CD1c-positive myeloid dendritic cell (primary cell): ENCODE results near the gene PCDHA9.
A peak's percentile ranks its signal among the peaks of the same experiment; 100 is the strongest.
"Not testable (repeated sequence)": the region's sequence is repeated elsewhere in the genome, so short reads cannot be mapped to it uniquely, and the experiment has no call there.

Source experiments
- DNase-seq: peaks from one replicate; pipeline ENCODE4 v3.0.0-alpha.2; 2016; ENCODE audit errors: extremely low spot score

PCDHA9 gene, protein sequence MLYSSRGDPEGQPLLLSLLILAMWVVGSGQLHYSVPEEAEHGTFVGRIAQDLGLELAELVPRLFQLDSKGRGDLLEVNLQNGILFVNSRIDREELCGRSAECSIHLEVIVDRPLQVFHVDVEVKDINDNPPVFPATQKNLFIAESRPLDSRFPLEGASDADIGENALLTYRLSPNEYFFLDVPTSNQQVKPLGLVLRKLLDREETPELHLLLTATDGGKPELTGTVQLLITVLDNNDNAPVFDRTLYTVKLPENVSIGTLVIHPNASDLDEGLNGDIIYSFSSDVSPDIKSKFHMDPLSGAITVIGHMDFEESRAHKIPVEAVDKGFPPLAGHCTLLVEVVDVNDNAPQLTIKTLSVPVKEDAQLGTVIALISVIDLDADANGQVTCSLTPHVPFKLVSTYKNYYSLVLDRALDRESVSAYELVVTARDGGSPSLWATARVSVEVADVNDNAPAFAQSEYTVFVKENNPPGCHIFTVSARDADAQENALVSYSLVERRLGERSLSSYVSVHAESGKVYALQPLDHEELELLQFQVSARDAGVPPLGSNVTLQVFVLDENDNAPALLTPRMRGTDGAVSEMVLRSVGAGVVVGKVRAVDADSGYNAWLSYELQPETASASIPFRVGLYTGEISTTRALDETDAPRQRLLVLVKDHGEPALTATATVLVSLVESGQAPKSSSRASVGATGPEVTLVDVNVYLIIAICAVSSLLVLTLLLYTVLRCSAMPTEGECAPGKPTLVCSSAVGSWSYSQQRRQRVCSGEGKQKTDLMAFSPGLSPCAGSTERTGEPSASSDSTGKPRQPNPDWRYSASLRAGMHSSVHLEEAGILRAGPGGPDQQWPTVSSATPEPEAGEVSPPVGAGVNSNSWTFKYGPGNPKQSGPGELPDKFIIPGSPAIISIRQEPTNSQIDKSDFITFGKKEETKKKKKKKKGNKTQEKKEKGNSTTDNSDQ

DNA sequence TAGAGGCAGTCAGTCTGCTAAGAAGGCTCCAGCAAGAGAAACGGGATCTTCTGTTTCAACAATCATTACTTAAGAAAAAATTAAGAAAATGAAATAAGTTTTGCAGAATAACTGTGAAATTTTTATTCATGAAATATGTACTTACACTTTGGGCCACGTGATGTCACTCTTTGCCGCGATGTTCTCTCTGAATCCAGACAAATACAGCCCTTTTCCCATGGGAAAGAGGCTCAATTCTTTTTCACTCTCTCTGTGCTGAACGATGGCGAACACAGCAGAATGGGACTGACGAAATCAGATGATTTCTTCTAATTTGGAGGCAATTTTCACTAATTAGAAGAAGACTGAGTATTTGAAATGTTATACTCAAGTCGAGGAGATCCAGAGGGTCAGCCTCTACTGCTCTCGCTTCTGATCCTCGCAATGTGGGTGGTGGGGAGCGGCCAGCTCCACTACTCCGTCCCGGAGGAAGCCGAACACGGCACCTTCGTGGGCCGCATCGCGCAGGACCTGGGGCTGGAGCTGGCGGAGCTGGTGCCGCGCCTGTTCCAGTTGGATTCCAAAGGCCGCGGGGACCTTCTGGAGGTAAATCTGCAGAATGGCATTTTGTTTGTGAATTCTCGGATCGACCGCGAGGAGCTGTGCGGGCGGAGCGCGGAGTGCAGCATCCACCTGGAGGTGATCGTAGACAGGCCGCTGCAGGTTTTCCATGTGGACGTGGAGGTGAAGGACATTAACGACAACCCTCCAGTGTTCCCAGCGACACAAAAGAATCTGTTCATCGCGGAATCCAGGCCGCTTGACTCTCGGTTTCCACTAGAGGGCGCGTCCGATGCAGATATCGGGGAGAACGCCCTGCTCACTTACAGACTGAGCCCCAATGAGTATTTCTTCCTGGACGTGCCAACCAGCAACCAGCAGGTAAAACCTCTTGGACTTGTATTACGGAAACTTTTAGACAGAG is at the start of gene PCDHA9:
Gene PCDHA9, plus strand, starts transcription at position 244 of the 964 bp plus-strand sequence. Its CDS starts 114 bp downstream, at position 358.
- not testable (repeated sequence) for DNase-seq

DNA sequence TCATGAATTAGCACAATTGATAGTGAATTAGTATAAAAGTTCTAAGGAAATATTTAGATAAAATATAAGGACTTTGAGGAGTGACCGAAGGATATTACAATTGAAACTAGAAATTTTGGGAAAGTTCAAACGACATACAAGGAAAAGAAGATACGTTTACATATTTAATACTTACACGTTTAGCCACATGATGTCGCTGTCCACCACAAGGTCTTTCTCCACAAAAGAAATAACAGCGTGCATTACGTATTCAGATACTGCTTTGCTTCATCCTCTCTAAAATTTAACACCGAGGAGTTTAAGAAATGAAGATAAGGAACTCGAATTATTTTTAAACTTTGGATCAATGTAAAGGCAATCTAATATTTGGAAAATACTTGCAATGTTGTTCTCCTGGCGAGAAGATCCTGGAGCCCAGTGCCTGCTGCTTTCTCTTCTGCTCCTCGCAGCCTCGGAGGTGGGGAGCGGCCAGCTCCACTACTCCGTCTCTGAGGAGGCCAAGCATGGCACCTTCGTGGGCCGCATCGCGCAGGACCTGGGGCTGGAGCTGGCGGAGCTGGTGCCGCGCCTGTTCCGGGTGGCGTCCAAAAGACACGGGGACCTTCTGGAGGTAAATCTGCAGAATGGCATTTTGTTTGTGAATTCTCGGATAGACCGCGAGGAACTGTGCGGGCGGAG is 47.2 kb upstream of the PCDHA9 start, which contains the start of gene PCDHA3:
Gene PCDHA3, plus strand, starts transcription at position 242 of the 678 bp plus-strand sequence.
- DNase-seq: no peak

DNA sequence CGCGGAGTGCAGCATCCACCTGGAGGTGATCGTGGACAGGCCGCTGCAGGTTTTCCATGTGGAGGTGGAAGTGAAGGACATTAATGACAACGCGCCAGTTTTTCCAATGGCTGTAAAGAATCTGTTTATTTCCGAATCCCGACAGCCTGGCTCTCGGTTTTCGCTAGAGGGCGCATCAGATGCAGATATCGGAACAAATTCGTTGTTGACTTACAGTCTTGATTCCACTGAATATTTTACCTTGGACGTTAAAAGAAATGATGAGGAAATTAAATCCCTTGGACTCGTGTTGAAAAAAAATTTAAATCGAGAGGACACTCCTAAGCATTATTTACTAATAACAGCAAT is 46.7 kb upstream of the PCDHA9 start:
- DNase-seq: no peak

DNA sequence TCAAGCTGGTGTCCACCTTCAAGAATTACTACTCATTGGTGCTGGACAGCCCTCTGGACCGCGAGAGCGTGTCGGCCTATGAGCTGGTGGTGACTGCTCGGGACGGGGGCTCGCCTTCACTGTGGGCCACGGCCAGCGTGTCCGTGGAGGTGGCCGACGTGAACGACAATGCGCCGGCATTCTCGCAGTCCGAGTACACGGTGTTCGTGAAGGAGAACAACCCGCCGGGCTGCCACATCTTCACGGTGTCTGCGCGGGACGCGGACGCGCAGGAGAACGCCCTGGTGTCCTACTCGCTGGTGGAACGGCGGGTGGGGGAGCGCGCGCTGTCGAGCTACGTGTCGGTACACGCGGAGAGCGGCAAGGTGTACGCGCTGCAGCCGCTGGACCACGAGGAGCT is 45.8 kb upstream of the PCDHA9 start:
- DNase-seq: not testable (repeated sequence)

DNA sequence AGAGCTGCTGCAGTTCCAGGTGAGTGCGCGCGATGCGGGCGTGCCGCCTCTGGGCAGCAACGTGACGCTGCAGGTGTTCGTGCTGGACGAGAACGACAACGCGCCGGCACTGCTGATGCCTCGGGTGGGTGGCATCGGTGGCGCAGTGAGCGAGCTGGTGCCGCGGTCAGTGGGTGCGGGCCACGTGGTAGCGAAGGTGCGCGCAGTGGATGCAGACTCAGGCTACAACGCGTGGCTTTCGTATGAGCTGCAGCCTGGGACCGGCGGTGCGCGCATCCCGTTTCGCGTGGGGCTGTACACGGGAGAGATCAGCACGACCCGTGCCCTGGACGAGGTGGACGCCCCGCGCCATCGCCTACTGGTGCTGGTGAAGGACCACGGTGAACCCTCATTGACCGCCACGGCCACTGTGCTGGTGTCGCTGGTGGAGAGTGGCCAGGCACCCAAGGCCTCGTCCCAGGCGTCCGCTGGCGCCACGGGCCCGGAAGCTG is 45.4 kb upstream of the PCDHA9 start:
- no peak for DNase-seq

DNA sequence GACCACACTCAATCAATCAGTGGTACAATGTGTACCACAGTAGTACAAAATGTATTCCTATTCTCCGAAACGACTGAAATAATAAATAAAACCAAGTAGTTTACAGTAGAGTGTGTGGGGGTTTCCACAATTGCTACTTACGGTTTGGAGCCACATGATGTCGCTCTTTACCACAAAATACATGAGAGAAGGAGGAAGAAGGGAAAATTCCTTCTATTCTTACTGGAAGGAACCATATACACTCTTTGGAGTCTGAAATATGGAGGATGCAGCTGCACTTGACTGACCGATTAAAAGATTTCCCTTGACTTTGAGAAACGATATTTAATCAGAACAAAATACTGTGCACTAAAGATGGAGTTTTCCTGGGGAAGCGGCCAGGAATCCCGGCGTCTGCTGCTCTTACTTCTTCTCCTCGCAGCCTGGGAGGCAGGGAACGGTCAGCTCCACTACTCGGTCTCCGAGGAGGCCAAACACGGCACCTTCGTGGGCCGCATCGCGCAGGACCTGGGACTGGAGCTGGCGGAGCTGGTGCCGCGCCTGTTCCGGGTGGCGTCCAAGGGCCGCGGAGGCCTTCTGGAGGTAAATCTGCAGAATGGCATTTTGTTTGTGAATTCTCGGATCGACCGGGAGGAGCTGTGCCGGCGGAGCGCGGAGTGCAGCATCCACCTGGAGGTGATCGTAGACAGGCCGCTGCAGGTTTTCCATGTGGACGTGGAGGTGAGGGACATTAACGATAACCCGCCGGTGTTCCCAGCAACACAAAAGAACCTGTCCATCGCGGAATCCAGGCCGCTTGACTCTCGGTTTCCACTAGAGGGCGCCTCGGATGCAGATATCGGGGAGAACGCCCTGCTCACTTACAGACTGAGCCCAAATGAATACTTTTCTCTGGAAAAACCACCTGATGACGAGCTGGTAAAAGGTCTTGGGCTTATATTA is 41.1 kb upstream of the PCDHA9 start, which contains the start of gene PCDHA4:
Gene PCDHA4, plus strand, starts transcription at position 235 of the 942 bp plus-strand sequence.
- no peak for DNase-seq

DNA sequence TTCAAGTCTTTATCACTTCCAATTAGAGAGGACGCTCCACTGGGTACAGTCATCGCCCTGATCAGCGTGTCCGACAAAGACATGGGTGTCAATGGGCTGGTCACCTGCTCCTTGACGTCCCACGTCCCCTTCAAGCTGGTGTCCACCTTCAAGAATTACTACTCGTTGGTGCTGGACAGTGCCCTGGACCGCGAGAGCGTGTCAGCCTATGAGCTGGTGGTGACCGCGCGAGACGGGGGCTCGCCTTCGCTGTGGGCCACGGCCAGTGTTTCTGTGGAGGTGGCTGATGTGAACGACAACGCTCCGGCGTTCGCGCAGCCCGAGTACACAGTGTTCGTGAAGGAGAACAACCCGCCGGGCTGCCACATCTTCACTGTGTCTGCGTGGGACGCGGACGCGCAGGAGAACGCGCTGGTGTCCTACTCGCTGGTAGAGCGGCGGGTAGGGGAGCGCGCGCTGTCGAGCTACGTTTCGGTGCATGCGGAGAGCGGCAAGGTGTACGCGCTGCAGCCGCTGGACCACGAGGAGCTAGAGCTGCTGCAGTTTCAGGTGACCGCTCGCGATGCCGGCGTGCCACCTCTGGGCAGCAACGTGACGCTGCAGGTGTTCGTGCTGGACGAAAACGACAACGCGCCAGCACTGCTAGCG is 39.8 kb upstream of the PCDHA9 start:
- not testable (repeated sequence) for DNase-seq

DNA sequence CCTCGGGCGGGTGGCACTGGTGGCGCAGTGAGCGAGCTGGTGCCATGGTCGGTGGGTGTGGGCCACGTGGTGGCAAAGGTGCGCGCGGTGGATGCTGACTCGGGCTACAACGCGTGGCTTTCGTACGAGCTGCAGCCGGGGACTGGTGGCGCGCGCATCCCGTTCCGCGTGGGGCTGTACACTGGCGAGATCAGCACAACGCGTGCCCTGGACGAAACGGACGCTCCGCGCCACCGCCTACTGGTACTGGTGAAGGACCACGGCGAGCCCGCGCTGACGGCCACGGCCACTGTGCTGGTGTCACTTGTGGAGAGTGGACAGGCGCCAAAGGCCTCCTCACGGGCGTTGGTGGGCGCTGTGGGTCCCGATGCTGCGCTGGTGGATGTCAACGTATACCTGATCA is 39.3 kb upstream of the PCDHA9 start:
- no peak for DNase-seq

DNA sequence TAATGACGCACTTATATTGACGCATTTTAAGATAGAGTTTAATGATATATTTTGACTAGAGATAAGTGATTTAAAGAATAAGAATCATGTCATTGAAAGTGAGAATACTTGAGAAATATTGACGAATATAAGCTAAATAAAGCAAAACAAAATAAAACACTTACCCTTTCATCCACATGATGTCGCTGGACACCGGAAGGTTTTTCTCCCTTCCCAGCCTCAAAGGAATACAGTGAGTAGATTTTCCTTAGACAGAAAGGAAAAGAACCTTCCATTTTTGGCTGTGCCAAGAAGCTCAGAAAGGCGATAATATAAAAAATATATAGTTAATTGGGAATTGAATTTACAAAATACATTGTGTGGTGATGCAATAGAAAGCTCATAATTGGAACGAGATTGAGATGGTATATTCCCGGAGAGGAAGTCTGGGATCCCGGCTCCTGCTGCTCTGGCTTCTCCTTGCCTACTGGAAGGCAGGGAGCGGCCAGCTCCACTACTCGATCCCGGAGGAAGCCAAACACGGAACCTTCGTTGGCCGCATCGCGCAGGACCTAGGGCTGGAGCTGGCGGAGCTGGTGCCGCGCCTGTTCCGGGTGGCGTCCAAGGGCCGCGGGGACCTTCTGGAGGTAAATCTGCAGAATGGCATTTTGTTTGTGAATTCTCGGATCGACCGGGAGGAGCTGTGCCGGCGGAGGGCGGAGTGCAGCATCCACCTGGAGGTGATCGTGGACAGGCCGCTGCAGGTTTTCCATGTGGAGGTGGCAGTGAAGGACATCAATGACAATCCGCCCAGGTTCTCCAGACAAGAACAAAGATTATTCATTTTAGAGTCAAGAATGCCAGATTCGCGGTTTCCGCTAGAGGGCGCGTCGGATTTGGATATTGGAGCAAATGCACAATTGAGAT is 26.6 kb upstream of the PCDHA9 start, which contains the start of gene PCDHA5:
Gene PCDHA5, plus strand, starts transcription at position 239 of the 906 bp plus-strand sequence.
- DNase-seq: peak; percentile 4

DNA sequence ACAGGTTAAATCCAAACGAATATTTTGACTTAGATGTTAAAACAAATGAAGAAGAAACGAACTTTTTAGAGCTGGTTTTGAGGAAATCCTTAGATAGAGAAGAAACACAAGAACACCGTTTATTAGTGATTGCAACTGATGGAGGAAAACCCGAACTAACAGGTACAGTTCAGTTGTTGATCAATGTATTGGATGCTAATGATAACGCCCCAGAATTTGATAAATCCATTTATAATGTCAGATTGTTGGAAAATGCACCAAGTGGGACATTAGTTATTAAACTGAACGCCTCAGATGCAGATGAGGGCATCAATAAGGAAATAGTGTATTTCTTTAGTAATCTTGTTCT is 25.9 kb upstream of the PCDHA9 start:
- no peak for DNase-seq

DNA sequence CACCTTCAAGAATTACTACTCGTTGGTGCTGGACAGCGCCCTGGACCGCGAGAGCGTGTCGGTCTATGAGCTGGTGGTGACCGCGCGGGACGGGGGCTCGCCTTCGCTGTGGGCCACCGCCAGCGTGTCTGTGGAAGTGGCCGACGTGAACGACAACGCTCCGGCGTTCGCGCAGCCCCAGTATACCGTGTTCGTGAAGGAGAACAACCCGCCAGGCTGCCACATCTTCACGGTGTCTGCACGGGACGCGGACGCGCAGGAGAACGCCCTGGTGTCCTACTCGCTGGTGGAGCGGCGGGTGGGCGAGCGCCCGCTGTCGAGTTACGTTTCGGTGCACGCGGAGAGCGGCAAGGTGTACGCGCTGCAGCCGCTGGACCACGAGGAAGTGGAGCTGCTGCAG is 25.2 kb upstream of the PCDHA9 start:
- DNase-seq: not testable (repeated sequence)

DNA sequence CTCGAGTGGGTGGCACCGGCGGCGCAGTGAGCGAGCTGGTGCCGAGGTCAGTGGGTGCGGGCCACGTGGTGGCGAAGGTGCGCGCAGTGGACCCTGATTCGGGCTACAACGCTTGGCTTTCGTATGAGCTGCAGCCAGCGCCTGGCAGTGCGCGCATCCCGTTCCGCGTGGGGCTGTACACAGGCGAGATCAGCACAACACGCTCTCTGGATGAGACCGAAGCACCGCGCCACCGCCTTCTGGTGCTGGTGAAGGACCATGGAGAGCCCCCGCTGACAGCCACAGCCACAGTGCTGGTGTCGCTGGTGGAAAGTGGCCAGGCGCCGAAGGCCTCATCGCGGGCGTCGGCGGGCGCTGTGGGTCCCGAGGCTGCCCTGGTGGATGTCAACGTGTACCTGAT is 24.7 kb upstream of the PCDHA9 start:
- no peak for DNase-seq

DNA sequence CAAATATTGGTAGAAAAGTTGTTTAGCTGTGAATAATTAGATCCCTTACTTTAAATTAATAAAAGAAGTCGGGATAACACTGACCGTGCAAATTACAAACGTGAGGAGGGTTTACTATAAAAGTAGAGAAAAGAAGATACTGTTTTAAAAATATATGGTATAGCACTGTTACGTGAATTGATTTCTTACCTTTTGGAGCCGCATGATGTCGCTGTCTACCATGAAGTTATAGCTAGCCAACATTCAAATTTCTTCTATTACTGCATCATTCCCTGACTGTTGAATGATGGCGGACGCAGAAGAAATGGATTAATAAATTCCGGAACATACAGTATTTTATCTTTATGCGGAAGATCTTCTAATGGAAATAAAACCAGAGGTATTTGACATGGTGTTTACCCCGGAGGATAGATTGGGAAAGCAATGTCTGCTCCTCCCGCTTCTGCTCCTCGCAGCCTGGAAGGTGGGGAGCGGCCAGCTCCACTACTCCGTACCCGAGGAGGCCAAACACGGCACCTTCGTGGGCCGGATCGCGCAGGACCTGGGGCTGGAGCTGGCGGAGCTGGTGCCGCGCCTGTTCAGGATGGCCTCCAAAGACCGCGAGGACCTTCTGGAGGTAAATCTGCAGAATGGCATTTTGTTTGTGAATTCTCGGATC is 20.3 kb upstream of the PCDHA9 start, which contains the start of gene PCDHA6:
Gene PCDHA6, plus strand, starts transcription at position 257 of the 658 bp plus-strand sequence. Its CDS starts 132 bp downstream, at position 389.
- DNase-seq: no peak

DNA sequence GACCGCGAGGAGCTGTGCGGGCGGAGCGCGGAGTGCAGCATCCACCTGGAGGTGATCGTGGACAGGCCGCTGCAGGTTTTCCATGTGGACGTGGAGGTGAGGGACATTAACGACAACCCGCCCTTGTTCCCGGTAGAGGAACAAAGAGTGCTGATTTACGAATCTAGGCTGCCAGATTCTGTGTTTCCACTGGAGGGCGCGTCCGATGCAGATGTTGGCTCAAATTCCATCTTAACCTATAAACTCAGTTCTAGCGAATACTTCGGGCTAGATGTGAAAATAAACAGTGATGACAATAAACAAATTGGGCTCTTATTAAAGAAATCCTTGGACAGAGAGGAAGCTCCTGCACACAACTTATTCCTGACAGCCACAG is 19.8 kb upstream of the PCDHA9 start:
- no peak for DNase-seq

DNA sequence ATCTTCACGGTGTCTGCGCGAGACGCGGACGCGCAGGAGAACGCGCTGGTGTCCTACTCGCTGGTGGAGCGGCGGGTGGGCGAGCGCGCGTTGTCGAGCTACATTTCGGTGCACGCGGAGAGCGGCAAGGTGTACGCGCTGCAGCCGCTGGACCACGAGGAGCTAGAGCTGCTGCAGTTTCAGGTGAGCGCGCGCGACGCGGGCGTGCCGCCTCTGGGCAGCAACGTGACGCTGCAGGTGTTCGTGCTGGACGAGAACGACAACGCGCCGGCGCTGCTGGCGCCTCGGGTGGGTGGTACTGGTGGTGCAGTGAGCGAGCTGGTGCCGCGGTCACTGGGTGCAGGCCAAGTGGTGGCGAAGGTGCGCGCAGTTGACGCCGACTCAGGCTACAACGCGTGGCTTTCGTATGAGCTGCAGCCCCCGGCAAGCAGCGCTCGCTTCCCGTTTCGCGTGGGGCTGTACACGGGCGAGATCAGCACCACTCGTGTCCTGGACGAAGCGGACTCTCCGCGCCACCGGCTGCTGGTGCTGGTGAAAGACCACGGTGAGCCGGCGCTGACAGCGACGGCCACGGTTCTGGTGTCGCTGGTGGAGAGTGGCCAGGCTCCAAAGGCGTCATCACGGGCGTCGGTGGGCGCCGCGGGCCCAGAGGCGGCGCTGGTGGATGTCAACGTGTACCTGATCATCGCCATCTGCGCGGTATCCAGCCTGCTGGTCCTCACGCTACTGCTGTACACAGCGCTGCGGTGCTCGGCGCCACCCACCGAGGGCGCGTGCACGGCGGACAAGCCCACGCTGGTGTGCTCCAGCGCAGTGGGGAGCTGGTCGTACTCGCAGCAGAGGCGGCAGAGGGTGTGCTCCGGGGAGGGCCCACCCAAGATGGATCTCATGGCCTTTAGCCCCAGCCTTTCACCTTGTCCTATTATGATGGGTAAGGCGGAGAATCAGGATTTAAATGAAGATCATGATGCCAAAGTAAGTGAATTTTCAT is 18.4 kb upstream of the PCDHA9 start:
- DNase-seq: not testable (repeated sequence)

DNA sequence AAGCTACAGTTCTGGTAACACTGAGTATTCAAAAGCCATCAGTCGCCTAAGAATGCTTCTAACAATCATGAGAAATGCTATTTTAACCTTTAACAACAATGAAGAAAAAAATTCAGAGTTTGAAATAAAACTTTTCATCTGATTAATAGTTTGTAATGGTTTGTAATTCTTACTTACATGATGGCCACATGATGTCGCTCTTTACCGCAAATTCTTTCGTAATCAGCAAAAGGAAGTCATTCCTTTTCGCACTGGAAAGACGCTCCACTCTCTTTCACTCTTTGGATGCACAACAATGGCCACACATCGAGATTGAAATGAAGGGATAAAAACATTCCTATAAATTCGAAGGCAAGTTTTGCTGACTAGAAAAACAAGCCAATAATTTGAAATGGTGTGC is 14.2 kb upstream of the PCDHA9 start, which contains the start of gene PCDHA7:
Gene PCDHA7, plus strand, starts transcription at position 277 of the 400 bp plus-strand sequence. Its CDS starts 115 bp downstream, at position 392.
- DNase-seq: no peak
